ENCODE data around the gene RFC3.

DNA sequence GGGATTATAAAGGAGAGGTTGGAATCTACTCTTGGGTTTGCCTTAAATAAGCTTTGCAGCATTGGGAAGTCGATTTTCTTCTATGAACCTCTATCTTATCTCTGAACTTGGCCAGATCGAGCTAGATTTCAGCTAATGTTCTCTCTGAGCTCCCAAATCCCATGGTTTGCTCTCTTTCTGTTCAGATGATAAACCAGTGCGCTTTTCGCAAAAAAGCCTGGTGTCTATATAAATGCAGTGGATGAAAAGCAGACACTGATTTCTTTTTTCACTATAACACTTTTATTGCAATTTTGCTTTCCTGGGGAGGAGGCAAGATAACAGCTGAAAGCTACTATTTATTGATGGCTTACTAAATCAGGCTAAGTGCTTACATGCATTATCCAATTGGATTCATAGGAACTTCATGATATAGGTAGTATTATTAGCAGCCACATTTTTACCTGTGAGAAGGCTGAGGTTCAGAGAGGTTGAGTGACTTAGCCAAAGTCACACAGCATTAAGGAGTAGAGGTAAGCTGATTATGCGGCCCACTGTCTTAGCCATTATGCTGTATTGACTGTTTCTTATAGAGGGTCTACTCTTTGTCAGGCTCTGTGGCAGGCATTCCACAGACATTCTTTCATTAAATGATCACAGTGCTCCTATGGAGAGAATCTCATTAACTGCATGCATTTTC is 58.9 kb downstream of the RFC3 start:
- TF ChIP-seq ZNF274 (IDR thresholded peaks at IDR 0.05; ENCODE audit: low read depth, low read length) = no peak
- TF ChIP-seq YY1 (IDR thresholded peaks at IDR 0.05; ENCODE audit: insufficient read depth, insufficient read length) = no peak
- no peak for TF ChIP-seq SUZ12 (IDR thresholded peaks at IDR 0.05; ENCODE audit: extremely low read depth, insufficient read depth, insufficient read length)

Measured in NT2/D1 (cell line).